ENCODE measurements around the gene EGFR.

Gene EGFR

GRCh38 chr7:55177068-55177530, 158.3 kb downstream of the EGFR start:
- no peak overlapping the region for H3K4me3 ChIP-seq (ENCODE audit: low read depth, low read length)
- H3K4me1 ChIP-seq = peaks cover 14% of the 10 kb centered on the region
- H3K9me3 ChIP-seq = no peaks in the 10 kb centered on the region
- H3K27me3 ChIP-seq = no peaks in the 10 kb centered on the region
- TF ChIP-seq, protein P1, sequence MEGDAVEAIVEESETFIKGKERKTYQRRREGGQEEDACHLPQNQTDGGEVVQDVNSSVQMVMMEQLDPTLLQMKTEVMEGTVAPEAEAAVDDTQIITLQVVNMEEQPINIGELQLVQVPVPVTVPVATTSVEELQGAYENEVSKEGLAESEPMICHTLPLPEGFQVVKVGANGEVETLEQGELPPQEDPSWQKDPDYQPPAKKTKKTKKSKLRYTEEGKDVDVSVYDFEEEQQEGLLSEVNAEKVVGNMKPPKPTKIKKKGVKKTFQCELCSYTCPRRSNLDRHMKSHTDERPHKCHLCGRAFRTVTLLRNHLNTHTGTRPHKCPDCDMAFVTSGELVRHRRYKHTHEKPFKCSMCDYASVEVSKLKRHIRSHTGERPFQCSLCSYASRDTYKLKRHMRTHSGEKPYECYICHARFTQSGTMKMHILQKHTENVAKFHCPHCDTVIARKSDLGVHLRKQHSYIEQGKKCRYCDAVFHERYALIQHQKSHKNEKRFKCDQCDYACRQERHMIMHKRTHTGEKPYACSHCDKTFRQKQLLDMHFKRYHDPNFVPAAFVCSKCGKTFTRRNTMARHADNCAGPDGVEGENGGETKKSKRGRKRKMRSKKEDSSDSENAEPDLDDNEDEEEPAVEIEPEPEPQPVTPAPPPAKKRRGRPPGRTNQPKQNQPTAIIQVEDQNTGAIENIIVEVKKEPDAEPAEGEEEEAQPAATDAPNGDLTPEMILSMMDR (IDR thresholded peaks at IDR 0.05; ENCODE audit: low read depth, low read length) = no peak
- no peak for DNase-seq
- H3K36me3 ChIP-seq = peaks cover 92% of the 10 kb centered on the region

- Histone ChIP-seq H3K4me1 (peaks cover 14% of the 10 kb centered on the region), H3K9me3 (no peaks in the 10 kb centered on the region), H3K36me3 (peaks cover 92% of the 10 kb centered on the region), H3K4me3 (ENCODE audit: low read depth, low read length) (no peak overlapping the region), H3K27me3 (no peaks in the 10 kb centered on the region)
- TF ChIP-seq, protein P1 (IDR thresholded peaks at IDR 0.05; ENCODE audit: low read depth, low read length) = no peak
- no peak for DNase-seq
Measured at GRCh38 chr7:55177589-55178261, 158.9 kb downstream of the EGFR start.

GRCh38 chr7:55178292-55178862, 159.6 kb downstream of the EGFR start:
- Histone ChIP-seq H3K36me3 (peaks cover 92% of the 10 kb centered on the region), H3K27me3 (no peaks in the 10 kb centered on the region), H3K4me3 (ENCODE audit: low read depth, low read length) (no peak overlapping the region), H3K9me3 (no peaks in the 10 kb centered on the region), H3K4me1 (peaks cover 14% of the 10 kb centered on the region)
- DNase-seq = no peak
- TF ChIP-seq, protein P1 (IDR thresholded peaks at IDR 0.05; ENCODE audit: low read depth, low read length) = no peak

DNA sequence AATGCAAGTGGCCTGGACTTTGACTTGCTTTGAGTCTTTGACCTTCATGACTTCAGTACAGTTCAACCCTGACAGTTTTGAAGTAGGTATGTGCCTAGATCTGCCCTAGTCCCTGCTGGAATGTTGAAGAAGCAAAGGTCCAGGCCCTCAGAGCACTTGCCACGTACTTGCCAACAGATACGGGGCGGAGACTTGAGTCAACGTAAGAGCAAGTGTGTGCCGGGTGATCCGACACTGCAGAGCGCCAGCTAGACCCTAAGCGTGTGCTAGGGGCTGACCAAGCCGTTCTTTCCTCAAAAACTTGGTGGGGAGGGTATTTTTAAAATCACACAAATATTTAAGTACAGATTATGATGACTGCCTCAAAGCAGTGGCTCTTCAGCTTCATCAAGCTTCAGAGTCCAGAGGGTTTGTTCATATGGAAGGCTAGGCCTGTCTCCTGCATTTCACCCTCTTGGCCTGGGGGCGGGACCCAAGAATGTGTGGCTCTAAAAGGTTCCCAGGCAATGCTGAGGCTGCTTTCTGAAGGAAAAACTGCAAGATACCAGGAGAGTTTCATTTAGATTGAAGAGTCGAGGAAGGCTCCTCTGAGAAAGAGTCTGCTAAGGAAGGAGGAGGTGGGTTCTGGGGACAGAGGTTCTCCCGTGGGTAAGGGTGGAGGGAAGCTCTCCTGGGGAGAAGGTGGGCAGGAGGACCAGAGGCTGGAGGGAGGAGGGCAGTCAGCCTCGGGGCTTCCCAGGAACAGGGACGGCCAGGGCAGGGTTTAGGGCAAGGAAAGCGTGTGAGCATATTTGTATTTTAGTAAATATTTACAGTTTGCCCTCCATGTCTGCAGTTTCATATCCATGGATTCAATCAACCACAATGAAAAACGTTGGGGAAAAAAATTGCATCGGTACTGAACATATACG, 160.3 kb downstream of the EGFR start:
- Histone ChIP-seq H3K9me3 (no peaks in the 10 kb centered on the region), H3K27me3 (no peaks in the 10 kb centered on the region), H3K36me3 (peaks cover 92% of the 10 kb centered on the region), H3K4me1 (peaks cover 14% of the 10 kb centered on the region), H3K4me3 (ENCODE audit: low read depth, low read length) (no peak overlapping the region)
- DNase-seq = no peak
- TF ChIP-seq, protein P1 (IDR thresholded peaks at IDR 0.05; ENCODE audit: low read depth, low read length) = no peak

DNA sequence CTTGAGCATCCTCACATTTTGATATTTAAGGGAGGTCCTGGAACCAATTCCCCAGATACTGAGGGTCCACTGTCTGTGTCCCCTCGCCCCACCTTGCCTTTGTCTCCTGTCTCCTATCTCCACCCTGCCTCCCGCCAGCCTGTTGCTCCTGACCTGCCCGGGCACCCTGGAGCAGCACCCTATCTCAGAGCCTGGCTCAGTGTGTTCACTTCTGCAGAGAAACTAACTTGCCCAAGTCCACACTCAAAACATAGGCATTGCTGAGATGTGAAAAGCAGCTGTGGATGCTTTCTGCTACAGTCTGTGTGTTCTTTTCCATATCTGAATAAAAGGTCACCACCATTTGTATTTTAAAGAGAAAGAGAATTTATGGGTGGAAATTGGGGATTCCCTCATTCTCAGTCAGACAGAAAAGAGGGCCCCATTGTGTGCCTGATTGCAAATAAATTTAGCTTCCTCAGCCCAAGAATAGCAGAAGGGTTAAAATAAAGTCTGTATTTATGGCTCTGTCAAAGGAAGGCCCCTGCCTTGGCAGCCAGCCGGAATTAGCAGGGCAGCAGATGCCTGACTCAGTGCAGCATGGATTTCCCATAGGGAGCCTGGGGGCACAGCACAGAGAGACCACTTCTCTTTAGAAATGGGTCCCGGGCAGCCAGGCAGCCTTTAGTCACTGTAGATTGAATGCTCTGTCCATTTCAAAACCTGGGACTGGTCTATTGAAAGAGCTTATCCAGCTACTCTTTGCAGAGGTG, 161.3 kb downstream of the EGFR start:
- Histone ChIP-seq H3K4me1 (peaks cover 16% of the 10 kb centered on the region), H3K27me3 (no peaks in the 10 kb centered on the region), H3K9me3 (no peaks in the 10 kb centered on the region), H3K36me3 (peaks cover 92% of the 10 kb centered on the region), H3K4me3 (ENCODE audit: low read depth, low read length) (no peak overlapping the region)
- peak; percentile 78 for DNase-seq
- TF ChIP-seq, protein P1 (IDR thresholded peaks at IDR 0.05; ENCODE audit: low read depth, low read length) = 0 out of 2 replicates have a peak, but pooled peaks have one; percentile 2
